H9 (cell line): Measurements from ENCODE around the gene SNTG2. TPM values are rescaled to one million over a fixed set of nuclear protein-coding genes. Genes with fewer than 3 reads are reported as not detected.
A peak's percentile ranks its signal among the peaks of the same experiment; 100 is the strongest.

Experiments
- DNase-seq: peaks from one replicate; pipeline ENCODE4 v3.0.0-alpha.2; 2017
- H2AFZ ChIP-seq: one replicate; pipeline ENCODE4 v1.6.1; 2013; ENCODE audit warnings: mild to moderate bottlenecking, low read length, control low read depth, moderate library complexity
- H2AK5ac ChIP-seq: 2 replicates; pipeline ENCODE4 v1.6.1; 2013; ENCODE audit warnings: low read length, control low read depth, mixed read lengths; ENCODE audit not compliant: insufficient read length
- H2BK120ac ChIP-seq: one replicate; pipeline ENCODE4 v1.6.1; 2013; ENCODE audit warnings: low read depth, mild to moderate bottlenecking, low read length, control low read depth, inconsistent platforms; ENCODE audit not compliant: poor library complexity, severe bottlenecking
- H2BK12ac ChIP-seq: 2 replicates; pipeline ENCODE4 v1.6.1; 2013; ENCODE audit warnings: low read length, control low read depth, mixed read lengths, low read depth; ENCODE audit not compliant: insufficient read length
- H2BK15ac ChIP-seq: 2 replicates; pipeline ENCODE4 v1.6.1; 2013; ENCODE audit warnings: low read depth, low read length, control low read depth
- H2BK20ac ChIP-seq: one replicate; pipeline ENCODE4 v1.6.1; 2013; ENCODE audit warnings: low read depth, mild to moderate bottlenecking, low read length, control low read depth, inconsistent platforms; ENCODE audit not compliant: poor library complexity, severe bottlenecking
- H2BK5ac ChIP-seq: 2 replicates; pipeline ENCODE4 v1.6.1; 2013; ENCODE audit warnings: low read length, control low read depth, mixed read lengths; ENCODE audit not compliant: insufficient read length
- H3K14ac ChIP-seq: 2 replicates; pipeline ENCODE4 v1.6.1; 2013; ENCODE audit warnings: low read length, control low read depth; ENCODE audit not compliant: insufficient read depth
- H3K18ac ChIP-seq: 2 replicates; pipeline ENCODE4 v1.6.1; 2013; ENCODE audit warnings: low read depth, mild to moderate bottlenecking, mixed read lengths, low read length, control low read depth; ENCODE audit not compliant: insufficient read length
- H3K23ac ChIP-seq: 2 replicates; pipeline ENCODE4 v1.6.1; 2013; ENCODE audit warnings: low read length, control low read depth, mixed read lengths, low read depth; ENCODE audit not compliant: insufficient read length
- H3K23me2 ChIP-seq: 2 replicates; pipeline ENCODE4 v1.6.1; 2013; ENCODE audit warnings: low read depth, mild to moderate bottlenecking, mixed read lengths, low read length, control low read depth; ENCODE audit not compliant: insufficient read length, poor library complexity, severe bottlenecking
- H3K27ac ChIP-seq: 2 replicates; pipeline ENCODE4 v1.5.1; 2013; ENCODE audit warnings: low read length, control low read depth, mixed read lengths, low read depth; ENCODE audit not compliant: insufficient read length
- H3K27me3 ChIP-seq: 2 replicates; pipeline ENCODE4 v1.6.1; 2013; ENCODE audit warnings: low read length, control low read depth, inconsistent platforms; ENCODE audit not compliant: insufficient read depth
- H3K4ac ChIP-seq: 2 replicates; pipeline ENCODE4 v1.6.1; 2013; ENCODE audit warnings: low read depth, mild to moderate bottlenecking, control low read depth, inconsistent platforms, low read length, moderate library complexity
- H3K4me1 ChIP-seq: 2 replicates; pipeline ENCODE4 v1.6.1; 2013; ENCODE audit warnings: low read length, control low read depth, inconsistent platforms; ENCODE audit not compliant: insufficient read depth
- H3K4me2 ChIP-seq: 2 replicates; pipeline ENCODE4 v1.6.1; 2013; ENCODE audit warnings: low read length, control low read depth, mixed read lengths; ENCODE audit not compliant: insufficient read length, insufficient read depth
- H3K56ac ChIP-seq: 2 replicates; pipeline ENCODE4 v1.6.1; 2013; ENCODE audit warnings: low read depth, mild to moderate bottlenecking, mixed read lengths, low read length, control low read depth; ENCODE audit not compliant: insufficient read length
- H3K79me1 ChIP-seq: 2 replicates; pipeline ENCODE4 v1.6.1; 2013; ENCODE audit warnings: low read depth, mild to moderate bottlenecking, moderate library complexity, low read length, control low read depth, inconsistent platforms; ENCODE audit not compliant: insufficient read depth, poor library complexity, severe bottlenecking
- H3K79me2 ChIP-seq: 2 replicates; pipeline ENCODE4 v1.6.1; 2013; ENCODE audit warnings: low read length, control low read depth, inconsistent platforms; ENCODE audit not compliant: insufficient read depth
- H3K9ac ChIP-seq: 2 replicates; pipeline ENCODE4 v1.6.1; 2013; ENCODE audit warnings: low read length, control low read depth, mixed read lengths; ENCODE audit not compliant: insufficient read length; ENCODE audit errors: extremely low read depth
- H3K9me3 ChIP-seq: one replicate; pipeline ENCODE4 v1.6.1; 2013; ENCODE audit warnings: low read depth, low read length, inconsistent platforms; ENCODE audit not compliant: control insufficient read depth
- H3T11ph ChIP-seq: one replicate; pipeline ENCODE4 v1.6.1; 2013; ENCODE audit warnings: mild to moderate bottlenecking, low read length, control low read depth, inconsistent platforms
- H4K20me1 ChIP-seq: one replicate; pipeline ENCODE4 v1.6.1; 2013; ENCODE audit not compliant: control insufficient read depth, insufficient read length, insufficient read depth
- H4K5ac ChIP-seq: 2 replicates; pipeline ENCODE4 v1.6.1; 2013; ENCODE audit warnings: low read depth, mild to moderate bottlenecking, mixed read lengths, low read length, control low read depth; ENCODE audit not compliant: insufficient read length
- H4K8ac ChIP-seq: replicated peaks from 2 replicates; pipeline ENCODE4 v1.6.1; 2013; ENCODE audit warnings: low read length, control low read depth, mixed read lengths, low read depth; ENCODE audit not compliant: insufficient read length
- H4K91ac ChIP-seq: 2 replicates; pipeline ENCODE4 v1.6.1; 2013; ENCODE audit warnings: low read depth, mild to moderate bottlenecking, moderate library complexity, mixed read lengths, low read length, control low read depth; ENCODE audit not compliant: insufficient read length
- H3K27ac Mint-ChIP-seq, 3 experiments: 2 replicates in 2 of 3; 3 replicates in 1 of 3; pipeline ENCODE4 v1.8.0; 2020 to 2021; ENCODE audit warnings: mixed read lengths in 3 of 3, mild to moderate bottlenecking in 1 of 3, moderate library complexity in 1 of 3
- H3K27me3 Mint-ChIP-seq: 2 replicates; pipeline ENCODE4 v1.8.0; 2021; ENCODE audit warnings: low read depth, mild to moderate bottlenecking, moderate library complexity, mixed read lengths
- H3K36me3 Mint-ChIP-seq, 3 experiments: 2 replicates in 2 of 3; 3 replicates in 1 of 3; pipeline ENCODE4 v1.8.0; 2020 to 2021; ENCODE audit warnings: low read depth in 3 of 3, mixed read lengths in 3 of 3; ENCODE audit not compliant: insufficient read depth in 1 of 3
- H3K4me1 Mint-ChIP-seq, 2 experiments: 2 replicates each; pipeline ENCODE4 v1.8.0; 2020; ENCODE audit warnings: mixed read lengths in 2 of 2
- H3K4me3 Mint-ChIP-seq, 2 experiments: 2 replicates in 1 of 2; 3 replicates in 1 of 2; pipeline ENCODE4 v1.8.0; 2020 to 2021; ENCODE audit warnings: mild to moderate bottlenecking in 2 of 2, mixed read lengths in 2 of 2, moderate library complexity in 1 of 2
- H3K9me3 Mint-ChIP-seq, 2 experiments: 2 replicates in 1 of 2; 3 replicates in 1 of 2; pipeline ENCODE4 v1.8.0; 2020; ENCODE audit warnings: mild to moderate bottlenecking in 2 of 2, mixed read lengths in 2 of 2, moderate library complexity in 1 of 2
- WGBS: extraction: QIAGEN DNeasy Blood & Tissue Kit; methylation state at CpG from one replicate; pipeline ENCODE4 v1.1.7; 2013; ENCODE audit warnings: missing lambda C conversion rate, low lambda C conversion rate, mixed read lengths; ENCODE audit not compliant: insufficient read length; ENCODE audit errors: extremely low coverage; 5-methylcytosine and 5-hydroxymethylcytosine counted together
- total RNA-seq: library from RNA; stranded (reverse); gene quantifications from 2 replicates; pipeline ENCODE4 v1.2.1, GENCODE V29; 2021
- TF ChIP-seq, protein P1 (sequence below): fragments of 200-600 bp; sonication (generic); conservative IDR thresholded peaks from 3 replicates; pipeline ENCODE4 v1.8.0; 2021; ENCODE audit warnings: antibody characterized with exemption, mild to moderate bottlenecking

Gene SNTG2
- total RNA-seq, 1 experiment from 2014 or later, result 13.2 TPM

DNA sequence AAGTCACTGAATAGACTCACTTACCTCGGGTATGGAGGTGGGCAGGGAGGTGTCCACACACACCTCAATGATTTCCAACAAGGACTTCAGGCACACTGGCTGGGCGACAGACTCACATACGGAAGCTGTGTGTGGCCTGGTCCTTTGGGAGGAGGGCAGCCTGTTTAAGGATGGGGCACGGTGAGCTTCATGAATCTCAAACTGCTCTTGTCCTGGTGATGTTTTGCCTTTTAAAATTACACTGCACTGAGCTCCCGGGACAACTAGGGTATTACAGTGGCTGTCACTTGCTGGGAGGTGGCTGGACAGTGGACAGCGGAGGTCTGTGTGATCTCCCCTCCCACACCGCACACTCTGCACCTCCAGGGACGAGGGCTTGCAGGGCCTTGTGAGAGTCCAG is 211.6 kb downstream of the SNTG2 start:
- WGBS, result no CpG with 5 or more reads among the region's 8 CpGs
- Histone ChIP-seq H3K9me3 (no peaks in the 10 kb centered on the region), H4K91ac (no peak overlapping the region), H2AK5ac (no peak overlapping the region), H3K14ac (no peak overlapping the region), H2BK120ac (no peak overlapping the region), H3K4me1 (no peaks in the 10 kb centered on the region), H3K4ac (no peak overlapping the region), H2AFZ (no peak overlapping the region), H3K23ac (no peak overlapping the region), H2BK12ac (no peak overlapping the region), H3K79me1 (no peaks in the 10 kb centered on the region), H3K4me2 (no peak overlapping the region), H4K20me1 (no peaks in the 10 kb centered on the region), H2BK20ac (no peak overlapping the region), H2BK5ac (no peak overlapping the region), H3K27me3 (no peaks in the 10 kb centered on the region), H4K8ac (no peak overlapping the region), H4K5ac (no peak overlapping the region), H3K27ac (no peak overlapping the region), H3T11ph (no peak overlapping the region), H3K18ac (no peak overlapping the region), H3K9ac (no peak overlapping the region), H3K23me2 (no peaks in the 10 kb centered on the region), H3K56ac (no peak overlapping the region), H2BK15ac (no peak overlapping the region), H3K79me2 (no peaks in the 10 kb centered on the region)
- no peak for DNase-seq
- H3K36me3 Mint-ChIP-seq, result peaks cover 44 to 60% (median 51%) of the 10 kb centered on the region in 3 experiments
- peaks cover 2% of the 10 kb centered on the region for H3K27me3 Mint-ChIP-seq
- H3K27ac Mint-ChIP-seq, result 0 out of 7 replicates have a peak overlapping the region, but pooled peaks of 1 of the 3 experiments have one; percentile 40
- TF ChIP-seq, protein P1, sequence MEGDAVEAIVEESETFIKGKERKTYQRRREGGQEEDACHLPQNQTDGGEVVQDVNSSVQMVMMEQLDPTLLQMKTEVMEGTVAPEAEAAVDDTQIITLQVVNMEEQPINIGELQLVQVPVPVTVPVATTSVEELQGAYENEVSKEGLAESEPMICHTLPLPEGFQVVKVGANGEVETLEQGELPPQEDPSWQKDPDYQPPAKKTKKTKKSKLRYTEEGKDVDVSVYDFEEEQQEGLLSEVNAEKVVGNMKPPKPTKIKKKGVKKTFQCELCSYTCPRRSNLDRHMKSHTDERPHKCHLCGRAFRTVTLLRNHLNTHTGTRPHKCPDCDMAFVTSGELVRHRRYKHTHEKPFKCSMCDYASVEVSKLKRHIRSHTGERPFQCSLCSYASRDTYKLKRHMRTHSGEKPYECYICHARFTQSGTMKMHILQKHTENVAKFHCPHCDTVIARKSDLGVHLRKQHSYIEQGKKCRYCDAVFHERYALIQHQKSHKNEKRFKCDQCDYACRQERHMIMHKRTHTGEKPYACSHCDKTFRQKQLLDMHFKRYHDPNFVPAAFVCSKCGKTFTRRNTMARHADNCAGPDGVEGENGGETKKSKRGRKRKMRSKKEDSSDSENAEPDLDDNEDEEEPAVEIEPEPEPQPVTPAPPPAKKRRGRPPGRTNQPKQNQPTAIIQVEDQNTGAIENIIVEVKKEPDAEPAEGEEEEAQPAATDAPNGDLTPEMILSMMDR, result no peak
- H3K4me3 Mint-ChIP-seq, result no peak overlapping the region
- H3K4me1 Mint-ChIP-seq, result no peaks in the 10 kb centered on the region; a peak in 1 of 4 replicates
- peaks cover 7 to 13% of the 10 kb centered on the region in 2 experiments; a peak in 4 of 5 replicates for H3K9me3 Mint-ChIP-seq
